ENCODE measurements around the gene MCHR1. TPM values are rescaled to one million over a fixed set of nuclear protein-coding genes. Genes with fewer than 3 reads are reported as not detected.
"Not testable (repeated sequence)": the region's sequence is repeated elsewhere in the genome, so short reads cannot be mapped to it uniquely, and the experiment has no call there.

MCHR1 gene
- total RNA-seq, 2 experiments from 2014 or later = not detected

DNA sequence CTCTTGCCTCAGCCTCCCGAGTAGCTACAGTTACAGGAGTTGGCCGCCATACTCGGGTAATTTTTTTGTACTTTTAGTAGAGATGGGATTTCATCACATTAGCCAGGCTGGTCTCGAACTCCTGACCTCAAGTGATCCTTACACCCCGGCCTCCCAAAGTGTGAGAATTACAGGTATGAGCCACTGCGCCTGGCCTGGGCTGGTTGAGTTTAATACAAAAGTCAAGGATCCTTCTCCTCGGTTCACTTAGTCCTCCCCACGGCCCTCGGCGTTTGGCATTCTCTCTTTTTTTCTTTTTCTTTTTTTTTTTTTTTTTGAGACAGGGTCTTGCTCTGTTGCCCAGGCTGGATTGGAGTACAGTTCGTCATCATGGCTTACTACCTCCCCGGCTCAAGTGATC lies 33.0 kb downstream of the MCHR1 start:
- Mint-ChIP-seq H3K36me3 (ENCODE audit: low read depth) (no peaks in the 10 kb centered on the region), H3K27me3 (no peaks in the 10 kb centered on the region), H3K4me3 (no peak overlapping the region), H3K9me3 (no peaks in the 10 kb centered on the region), H3K4me1 (ENCODE audit: low read depth) (peaks cover 11% of the 10 kb centered on the region), H3K27ac (no peak overlapping the region)
- ChIA-PET POLR2A (interaction anchor here (0.9 to 1.2 kb wide), 3 partner anchors 15 to 30 kb away, joined by 3 to 4 read pairs (median 3); no protein-coding TSS in a partner anchor), CTCF (interaction anchor here (2.7 kb wide), 1 partner anchor 29 kb away, joined by 17 read pairs; no protein-coding TSS in a partner anchor)
- DNase-seq (no peak), ATAC-seq (no peak)
- TF ChIP-seq, protein P1, sequence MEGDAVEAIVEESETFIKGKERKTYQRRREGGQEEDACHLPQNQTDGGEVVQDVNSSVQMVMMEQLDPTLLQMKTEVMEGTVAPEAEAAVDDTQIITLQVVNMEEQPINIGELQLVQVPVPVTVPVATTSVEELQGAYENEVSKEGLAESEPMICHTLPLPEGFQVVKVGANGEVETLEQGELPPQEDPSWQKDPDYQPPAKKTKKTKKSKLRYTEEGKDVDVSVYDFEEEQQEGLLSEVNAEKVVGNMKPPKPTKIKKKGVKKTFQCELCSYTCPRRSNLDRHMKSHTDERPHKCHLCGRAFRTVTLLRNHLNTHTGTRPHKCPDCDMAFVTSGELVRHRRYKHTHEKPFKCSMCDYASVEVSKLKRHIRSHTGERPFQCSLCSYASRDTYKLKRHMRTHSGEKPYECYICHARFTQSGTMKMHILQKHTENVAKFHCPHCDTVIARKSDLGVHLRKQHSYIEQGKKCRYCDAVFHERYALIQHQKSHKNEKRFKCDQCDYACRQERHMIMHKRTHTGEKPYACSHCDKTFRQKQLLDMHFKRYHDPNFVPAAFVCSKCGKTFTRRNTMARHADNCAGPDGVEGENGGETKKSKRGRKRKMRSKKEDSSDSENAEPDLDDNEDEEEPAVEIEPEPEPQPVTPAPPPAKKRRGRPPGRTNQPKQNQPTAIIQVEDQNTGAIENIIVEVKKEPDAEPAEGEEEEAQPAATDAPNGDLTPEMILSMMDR (IDR thresholded peaks at IDR 0.05) = no peak
- intact Hi-C loops (cut with micrococcal nuclease) = no loop called here

DNA sequence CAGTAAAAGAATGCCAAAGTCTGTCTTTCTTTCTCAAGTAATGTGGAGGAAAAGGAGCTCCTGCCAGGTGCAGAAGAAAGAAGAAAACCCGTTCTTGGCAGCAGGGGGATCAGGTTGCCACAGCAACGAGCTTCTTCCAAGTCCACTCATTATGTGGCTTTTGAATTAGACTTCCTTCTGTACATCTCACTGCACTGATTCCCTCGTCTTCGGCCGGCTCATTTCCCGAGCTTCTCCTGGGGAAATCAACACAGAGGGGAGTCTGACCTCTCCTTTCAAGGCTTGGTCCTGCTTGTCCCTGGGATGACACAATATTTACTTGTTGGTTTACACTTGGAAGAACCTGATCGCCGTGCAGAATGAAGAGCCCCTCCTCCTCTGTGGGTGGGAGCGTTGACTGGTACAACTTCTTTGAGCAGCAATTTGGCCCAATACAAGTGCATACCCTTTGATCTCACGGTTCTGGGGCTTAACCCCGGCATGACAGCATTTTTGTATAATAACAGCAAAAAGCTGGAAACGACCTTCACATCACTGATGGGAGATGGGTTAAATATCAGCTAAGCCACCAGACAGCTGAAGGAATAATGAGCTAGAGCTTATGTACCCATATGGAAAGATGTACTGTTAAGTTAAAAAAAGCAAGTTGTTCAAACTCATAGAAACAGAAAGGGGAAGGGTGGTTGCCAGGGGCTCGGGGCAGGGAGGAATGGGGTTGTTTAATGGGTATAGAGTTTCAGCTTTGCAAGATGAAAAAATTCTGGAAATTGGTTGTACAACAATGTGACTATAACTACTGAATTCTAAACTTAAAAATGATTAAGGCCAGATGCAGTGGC lies 35.4 kb downstream of the MCHR1 start:
- no peak for DNase-seq
- Mint-ChIP-seq H3K4me1 (ENCODE audit: low read depth) (peaks cover 16% of the 10 kb centered on the region), H3K27ac (no peak overlapping the region), H3K9me3 (no peaks in the 10 kb centered on the region), H3K36me3 (ENCODE audit: low read depth) (no peaks in the 10 kb centered on the region), H3K27me3 (no peaks in the 10 kb centered on the region), H3K4me3 (no peak overlapping the region)
- POLR2A ChIA-PET = no interaction called here
- no peak for ATAC-seq
- TF ChIP-seq, protein P1 (IDR thresholded peaks at IDR 0.05) = no peak
- intact Hi-C loops (cut with micrococcal nuclease) = no loop called here
- CTCF ChIA-PET = interaction anchor here (0.8 to 1.7 kb wide), 3 partner anchors 18 to 103 kb away, joined by 3 read pairs; no protein-coding TSS in a partner anchor

- DNase-seq = no peak
- no peak overlapping the region for H3K4me3 Mint-ChIP-seq
- peaks cover 18% of the 10 kb centered on the region for H3K4me1 Mint-ChIP-seq (ENCODE audit: low read depth)
- POLR2A ChIA-PET = no interaction called here
- TF ChIP-seq, protein P1 (IDR thresholded peaks at IDR 0.05) = no peak
- no peaks in the 10 kb centered on the region for H3K36me3 Mint-ChIP-seq (ENCODE audit: low read depth)
- no peaks in the 10 kb centered on the region for H3K9me3 Mint-ChIP-seq
- no peak overlapping the region for H3K27ac Mint-ChIP-seq
- ATAC-seq = no peak
- no peaks in the 10 kb centered on the region for H3K27me3 Mint-ChIP-seq
- intact Hi-C loops (cut with micrococcal nuclease) = no loop called here
- CTCF ChIA-PET = no interaction called here
Observed at GRCh38 chr22:40716116-40716515, 36.8 kb downstream of the MCHR1 start.

GRCh38 chr22:40717657-40718056 lies 38.4 kb downstream of the MCHR1 start:
- POLR2A ChIA-PET; H3K27me3 Mint-ChIP-seq; ATAC-seq; H3K9me3 Mint-ChIP-seq; H3K36me3 Mint-ChIP-seq (ENCODE audit: low read depth); DNase-seq; intact Hi-C loops (cut with micrococcal nuclease); H3K4me3 Mint-ChIP-seq; H3K27ac Mint-ChIP-seq: not testable (repeated sequence)
- CTCF ChIA-PET = interaction anchor here (1.2 to 2.6 kb wide), 2 partner anchors 34 to 42 kb away, joined by 3 to 9 read pairs; no protein-coding TSS in a partner anchor
- peaks cover 18% of the 10 kb centered on the region for H3K4me1 Mint-ChIP-seq (ENCODE audit: low read depth)

DNA sequence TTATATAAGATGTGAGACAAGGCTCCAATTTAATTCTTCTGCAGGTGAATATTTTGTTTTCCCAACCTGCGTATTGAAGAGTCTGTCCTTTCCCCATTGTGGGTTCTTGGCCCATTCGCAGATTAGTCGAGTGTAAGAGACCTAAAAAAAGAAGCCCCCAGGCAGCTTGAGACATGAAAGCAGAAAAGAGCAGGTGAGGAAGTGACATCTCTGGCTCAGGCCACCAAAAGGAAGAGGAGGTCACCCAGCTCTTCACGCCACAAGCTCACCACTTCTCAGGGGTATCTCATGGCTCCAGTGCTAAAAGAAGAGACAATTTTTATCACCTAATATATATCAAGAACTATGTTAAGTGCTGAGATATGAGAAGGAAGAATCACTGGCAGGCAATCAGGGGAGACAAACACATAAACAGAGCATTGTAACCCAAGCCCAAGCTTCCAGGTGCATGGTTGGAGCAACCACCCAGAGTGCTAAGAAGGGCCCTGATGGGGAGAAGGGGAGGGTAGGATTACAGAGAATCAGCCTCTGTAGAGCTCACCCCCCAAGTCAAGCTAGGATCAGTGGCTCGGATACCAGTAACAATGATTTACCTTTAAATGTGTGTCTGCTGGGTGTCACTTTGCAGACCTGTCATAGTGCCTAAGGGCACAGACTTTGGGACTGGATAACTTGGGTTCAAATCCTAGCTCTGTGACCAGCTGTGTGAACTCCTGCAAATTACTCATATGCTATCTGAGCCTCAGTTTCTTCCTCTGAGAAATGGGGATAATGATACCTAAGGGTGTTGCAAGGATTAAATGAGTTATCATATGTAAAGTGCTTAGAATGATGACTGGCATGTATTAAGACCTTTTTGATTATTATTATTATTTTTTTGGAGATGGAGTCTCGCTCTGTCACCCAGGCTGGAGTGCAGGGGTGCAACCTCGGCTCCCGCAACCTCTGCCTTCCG lies 39.2 kb downstream of the MCHR1 start:
- ChIA-PET CTCF (interaction anchor here (1.2 to 2.6 kb wide), 2 partner anchors 35 to 42 kb away, joined by 3 to 9 read pairs; no protein-coding TSS in a partner anchor), POLR2A (interaction anchor here (0.6 to 0.7 kb wide), 2 partner anchors 244 to 1080 kb away, joined by 3 read pairs; no protein-coding TSS in a partner anchor)
- ATAC-seq (no peak), DNase-seq (no peak)
- Mint-ChIP-seq H3K27me3 (no peaks in the 10 kb centered on the region), H3K4me3 (no peak overlapping the region), H3K36me3 (ENCODE audit: low read depth) (no peaks in the 10 kb centered on the region), H3K4me1 (ENCODE audit: low read depth) (peaks cover 18% of the 10 kb centered on the region), H3K9me3 (no peaks in the 10 kb centered on the region), H3K27ac (no peak overlapping the region)
- intact Hi-C loops (cut with micrococcal nuclease) = no loop called here
- TF ChIP-seq, protein P1 (IDR thresholded peaks at IDR 0.05) = no peak
